GM23338 (cell line): Measurements from ENCODE around the gene RPLP1.

ENCODE experiments used
- CREB1 ChIP-seq: fragments of 250-450 bp; sonication (Bioruptor Pico); IDR thresholded peaks from 2 replicates; pipeline ENCODE4 v1.5.0; 2020; ENCODE audit warnings: low read depth, mild to moderate bottlenecking, moderate library complexity
- CTCF ChIP-seq, 2 experiments: fragments of 200-600 bp in 1 of 2; sonication (generic) in 1 of 2; conservative IDR thresholded peaks; 2 replicates each; pipeline versions ENCODE4 v1.5.1 to v1.6.1; 2016 to 2017; ENCODE audit warnings: antibody characterized with exemption in 2 of 2, low read depth in 2 of 2, mild to moderate bottlenecking in 2 of 2, moderate library complexity in 1 of 2
- EZH2 ChIP-seq: fragments of 200-600 bp; sonication (generic); IDR thresholded peaks from one replicate; pipeline ENCODE4 v1.8.0; 2017; ENCODE audit warnings: antibody characterized with exemption, mild to moderate bottlenecking, low read depth; ENCODE audit not compliant: unreplicated experiment
- EZH2phosphoT487 ChIP-seq: fragments of 200-600 bp; sonication (generic); IDR thresholded peaks from one replicate; pipeline ENCODE4 v1.8.1; 2018; ENCODE audit warnings: antibody characterized with exemption; ENCODE audit not compliant: unreplicated experiment
- NANOG ChIP-seq: IDR thresholded peaks from 2 replicates; pipeline ENCODE4 v1.6.1; 2016; ENCODE audit warnings: antibody characterized with exemption, borderline replicate concordance
- POLR2AphosphoS5 ChIP-seq: IDR thresholded peaks from 2 replicates; pipeline ENCODE4 v1.6.1; 2016; ENCODE audit warnings: antibody characterized with exemption, low read depth
- REST ChIP-seq: IDR thresholded peaks from one replicate; pipeline ENCODE4 v1.6.1; 2018; ENCODE audit warnings: antibody characterized with exemption; ENCODE audit not compliant: unreplicated experiment
- ZNF114 ChIP-seq: fragments of 250-450 bp; sonication (Bioruptor Pico); IDR thresholded peaks from 2 replicates; pipeline ENCODE4 v1.5.0; 2020; ENCODE audit warnings: mild to moderate bottlenecking, moderate library complexity

- TF ChIP-seq CTCF (conservative IDR thresholded peaks at IDR 0.05; ENCODE audit: low read depth in 2 of 2) (no peak), EZH2 (no peak), POLR2AphosphoS5 (no peak; the same call in 1 of the 2 replicates), EZH2phosphoT487 (no peak), REST (no peak), ZNF114 (CRISPR knock-in tag) (no peak), CREB1 (CRISPR knock-in tag) (no peak), NANOG (no peak)
Observed at GRCh38 chr15:69454953-69455352, 2.3 kb downstream of the RPLP1 start.
